ENCODE data around the gene USP34.
"Not testable (repeated sequence)": the region's sequence is repeated elsewhere in the genome, so short reads cannot be mapped to it uniquely, and the experiment has no call there.

- TF ChIP-seq EZH2phosphoT487 (IDR thresholded peaks at IDR 0.05; ENCODE audit: low read depth, severe bottlenecking, unreplicated experiment); CTCF (IDR thresholded peaks at IDR 0.05; ENCODE audit: poor library complexity); EZH2 (IDR thresholded peaks at IDR 0.05; ENCODE audit: borderline replicate concordance): not testable (repeated sequence)
Observed at GRCh38 chr2:61454972-61455371, 15.9 kb downstream of the USP34 start.

All from hepatocyte (in vitro differentiated cells).